ENCODE measurements around the gene DUS4L.

Gene DUS4L

GRCh38 chr7:107615910-107616680 lies 52.3 kb downstream of the DUS4L start:
- DNase-seq (ENCODE audit: low spot score) = no peak

GRCh38 chr7:107622429-107622828 lies 58.7 kb downstream of the DUS4L start:
- DNase-seq (ENCODE audit: low spot score) = peak; percentile 68

- DNase-seq (ENCODE audit: low spot score) = no peak
Observed at GRCh38 chr7:107622894-107623293, 59.1 kb downstream of the DUS4L start.

- no peak for DNase-seq (ENCODE audit: low spot score)
Observed at GRCh38 chr7:107627002-107627401, 63.2 kb downstream of the DUS4L start.

Measured in RKO (cell line).